H1 (cell line): Measurements from ENCODE around the gene TWIST2. TPM values are rescaled to one million over a fixed set of nuclear protein-coding genes. Genes with fewer than 3 reads are reported as not detected.

ENCODE experiments used
- CTCF ChIA-PET: fragments of 300-600 bp; sonication (Branson Sonifier 250); formaldehyde crosslinking; loops from one replicate; lab custom pipeline; 2021; ENCODE audit not compliant: partially characterized antibody; lab: Charles Lee
- POLR2A ChIA-PET: fragments of 300-600 bp; sonication (Branson Sonifier 250); formaldehyde crosslinking; loops from one replicate; lab custom pipeline; 2021; ENCODE audit warnings: inconsistent platforms; ENCODE audit not compliant: partially characterized antibody; lab: Charles Lee
- DNase-seq, 2 experiments: peaks; one replicate each; pipeline versions ENCODE4 v3.0.0 to v3.0.0-alpha.2; 2010 to 2022; ENCODE audit warnings: low spot score in 2 of 2, low read depth in 1 of 2, mixed read lengths in 1 of 2
- FAIRE-seq: peaks from 2 replicates; lab custom pipeline; 2011; peaks lifted over from hg19 to GRCh38; lab: Jason Lieb, UNC
- H2AFZ ChIP-seq: 2 replicates; pipeline ENCODE4 v1.8.1; 2012; ENCODE audit warnings: low read length, inconsistent platforms
- H2AK5ac ChIP-seq: 2 replicates; pipeline ENCODE4 v1.6.1; 2013; ENCODE audit warnings: low read depth, low read length
- H2BK120ac ChIP-seq: replicated peaks from 2 replicates; pipeline ENCODE3; 2013; ENCODE audit warnings: low read depth, low read length, inconsistent platforms
- H2BK12ac ChIP-seq: 2 replicates; pipeline ENCODE4 v1.6.1; 2013; ENCODE audit warnings: low read depth, low read length
- H2BK15ac ChIP-seq: 2 replicates; pipeline ENCODE4 v1.6.1; 2013; ENCODE audit warnings: low read length
- H2BK20ac ChIP-seq: 2 replicates; pipeline ENCODE4 v1.6.1; 2013; ENCODE audit warnings: low read length
- H2BK5ac ChIP-seq: 2 replicates; pipeline ENCODE4 v1.6.1; 2013; ENCODE audit warnings: low read depth, low read length
- H3K14ac ChIP-seq: 2 replicates; pipeline ENCODE4 v1.6.1; 2013; ENCODE audit warnings: inconsistent platforms; ENCODE audit not compliant: insufficient read length
- H3K18ac ChIP-seq: 2 replicates; pipeline ENCODE4 v1.6.1; 2013; ENCODE audit warnings: low read length; ENCODE audit errors: extremely low read depth
- H3K23ac ChIP-seq: 2 replicates; pipeline ENCODE4 v1.6.1; 2013; ENCODE audit warnings: inconsistent platforms; ENCODE audit not compliant: insufficient read length
- H3K23me2 ChIP-seq: 2 replicates; pipeline ENCODE4 v1.6.1; 2013; ENCODE audit warnings: low read depth, low read length
- H3K27ac ChIP-seq: 2 replicates; pipeline ENCODE4 v1.6.1; 2011; ENCODE audit warnings: low read depth, low read length, inconsistent platforms
- H3K27me3 ChIP-seq, 4 experiments: replicated peaks in 1 of 4; 1 replicate in 1 of 4; 2 replicates in 3 of 4; pipeline versions ENCODE4 v1.6.1 to v1.8.1; 2011 to 2013; ENCODE audit warnings: low read length in 3 of 4, mild to moderate bottlenecking in 3 of 4, inconsistent platforms in 2 of 4, mixed read lengths in 2 of 4, moderate library complexity in 1 of 4; ENCODE audit not compliant: control insufficient read depth in 3 of 4, insufficient read depth in 3 of 4; ENCODE audit errors: extremely low read depth in 1 of 4
- H3K36me3 ChIP-seq, 4 experiments: 2 replicates each; pipeline versions ENCODE4 v1.6.1 to v1.8.1; 2011 to 2013; ENCODE audit warnings: mild to moderate bottlenecking in 4 of 4, low read length in 3 of 4, moderate library complexity in 2 of 4, control low read depth in 1 of 4, inconsistent platforms in 1 of 4; ENCODE audit not compliant: insufficient read depth in 4 of 4, control insufficient read depth in 2 of 4
- H3K4ac ChIP-seq: replicated peaks from 2 replicates; pipeline ENCODE3; 2013; ENCODE audit warnings: low read length, low read depth, mixed read lengths, inconsistent platforms; ENCODE audit not compliant: insufficient read length
- H3K4me1 ChIP-seq, 4 experiments: replicated peaks in 1 of 4; 1 replicate in 1 of 4; 2 replicates in 3 of 4; pipeline versions ENCODE4 v1.6.1 to v1.8.1; 2011 to 2013; ENCODE audit warnings: low read length in 3 of 4, inconsistent platforms in 2 of 4, mixed read lengths in 1 of 4; ENCODE audit not compliant: insufficient read depth in 4 of 4, control insufficient read depth in 3 of 4
- H3K4me2 ChIP-seq, 2 experiments: 2 replicates each; pipeline versions ENCODE4 v1.6.1 to v1.8.1; 2011 to 2013; ENCODE audit warnings: low read depth in 2 of 2, low read length in 2 of 2, control low read depth in 1 of 2, inconsistent platforms in 1 of 2, mild to moderate bottlenecking in 1 of 2; ENCODE audit not compliant: insufficient read depth in 1 of 2
- H3K4me3 ChIP-seq, 4 experiments: fragments of 200-600, 300-600 bp in 1 of 4; sonication (generic), shearing (Covaris generic), sonication (Bioruptor Twin) in 1 of 4; 2 replicates each; pipeline versions ENCODE4 v1.5.1 to v1.8.1; 2011 to 2016; ENCODE audit warnings: low read length in 4 of 4, low read depth in 3 of 4, control low read depth in 2 of 4, inconsistent platforms in 2 of 4, mild to moderate bottlenecking in 2 of 4, mixed read lengths in 1 of 4, moderate library complexity in 1 of 4; ENCODE audit not compliant: insufficient read depth in 2 of 4; ENCODE audit errors: extremely low read depth in 1 of 4
- H3K56ac ChIP-seq: replicated peaks from 2 replicates; pipeline ENCODE3; 2013; ENCODE audit warnings: low read depth, mild to moderate bottlenecking, mixed read lengths, low read length, inconsistent platforms; ENCODE audit not compliant: insufficient read length
- H3K79me1 ChIP-seq: 2 replicates; pipeline ENCODE4 v1.6.1; 2013; ENCODE audit warnings: low read depth, low read length, control low read depth
- H3K79me2 ChIP-seq, 2 experiments: 2 replicates each; pipeline versions ENCODE4 v1.6.1 to v1.8.1; 2012 to 2013; ENCODE audit warnings: low read length in 2 of 2, mild to moderate bottlenecking in 2 of 2, inconsistent platforms in 1 of 2; ENCODE audit not compliant: insufficient read depth in 2 of 2, control insufficient read depth in 1 of 2
- H3K9ac ChIP-seq, 4 experiments: replicated peaks in 1 of 4; 1 replicate in 1 of 4; 2 replicates in 3 of 4; pipeline versions ENCODE4 v1.6.1 to v1.8.1; 2011 to 2013; ENCODE audit warnings: low read depth in 3 of 4, low read length in 3 of 4, control low read depth in 2 of 4, mild to moderate bottlenecking in 2 of 4, moderate library complexity in 2 of 4, inconsistent platforms in 1 of 4; ENCODE audit errors: extremely low read depth in 1 of 4
- H3K9me3 ChIP-seq, 2 experiments: 2 replicates each; pipeline versions ENCODE4 v1.6.1 to v1.8.1; 2012 to 2013; ENCODE audit warnings: mild to moderate bottlenecking in 2 of 2, moderate library complexity in 2 of 2, control low read depth in 1 of 2, inconsistent platforms in 1 of 2, low read depth in 1 of 2, low read length in 1 of 2, mixed read lengths in 1 of 2; ENCODE audit not compliant: insufficient read depth in 2 of 2
- H4K20me1 ChIP-seq, 2 experiments: replicated peaks in 1 of 2; 2 replicates each; pipeline versions ENCODE3 to v1.8.1; 2011 to 2013; ENCODE audit warnings: inconsistent platforms in 2 of 2, low read length in 2 of 2, mild to moderate bottlenecking in 1 of 2; ENCODE audit not compliant: insufficient read depth in 2 of 2, control insufficient read depth in 1 of 2
- H4K5ac ChIP-seq: 2 replicates; pipeline ENCODE4 v1.6.1; 2013; ENCODE audit warnings: low read length, low read depth, mixed read lengths, inconsistent platforms; ENCODE audit not compliant: insufficient read length
- H4K8ac ChIP-seq: 2 replicates; pipeline ENCODE4 v1.8.0; 2013; ENCODE audit warnings: mild to moderate bottlenecking, moderate library complexity, low read length, inconsistent platforms; ENCODE audit not compliant: insufficient read depth; ENCODE audit errors: extremely low read depth
- H4K91ac ChIP-seq: replicated peaks from 2 replicates; pipeline ENCODE3; 2013; ENCODE audit warnings: low read length, mixed read lengths, inconsistent platforms; ENCODE audit not compliant: insufficient read length
- BCL11A ChIP-seq, 2 experiments: IDR thresholded peaks; one replicate each; pipeline ENCODE4 v1.6.1; 2011; ENCODE audit warnings: low read depth in 2 of 2, low read length in 2 of 2, mild to moderate bottlenecking in 2 of 2
- CEBPB ChIP-seq: IDR thresholded peaks from 2 replicates; pipeline ENCODE4 v1.6.1; 2012; ENCODE audit warnings: low read depth, low read length
- CHD1 ChIP-seq: IDR thresholded peaks from 2 replicates; pipeline ENCODE4 v1.6.1; 2012; ENCODE audit warnings: low read depth, low read length, improper control_type of control experiment
- CTBP2 ChIP-seq: IDR thresholded peaks from 2 replicates; pipeline ENCODE4 v1.7.0; 2011; ENCODE audit warnings: borderline replicate concordance, mild to moderate bottlenecking, moderate library complexity, mixed read lengths, low read length; ENCODE audit not compliant: insufficient read depth, insufficient read length
- EP300 ChIP-seq, 2 experiments: IDR thresholded peaks; 1 replicate in 1 of 2; 2 replicates in 1 of 2; pipeline ENCODE4 v1.6.1; 2011 to 2012; ENCODE audit warnings: low read depth in 2 of 2, low read length in 2 of 2, mild to moderate bottlenecking in 2 of 2, borderline replicate concordance in 1 of 2, inconsistent platforms in 1 of 2, moderate library complexity in 1 of 2
- GTF2F1 ChIP-seq: IDR thresholded peaks from 2 replicates; pipeline ENCODE4 v1.6.1; 2012; ENCODE audit warnings: low read depth, low read length, improper control_type of control experiment, borderline replicate concordance
- RNF2 ChIP-seq: fragments of 200-900, 300-1000 bp; sonication (generic); IDR thresholded peaks from 2 replicates; pipeline ENCODE4 v1.7.1; 2016; ENCODE audit warnings: borderline replicate concordance, low read depth, mild to moderate bottlenecking, antibody characterized with exemption, low read length; ENCODE audit not compliant: poor library complexity, severe bottlenecking; ENCODE audit errors: missing control alignments
- SIN3A ChIP-seq, 2 experiments: IDR thresholded peaks in 1 of 2; conservative IDR thresholded peaks in 1 of 2; 2 replicates each; pipeline ENCODE4 v1.6.1; 2011 to 2012; ENCODE audit warnings: low read length in 2 of 2, improper control_type of control experiment in 1 of 2, low read depth in 1 of 2, mild to moderate bottlenecking in 1 of 2
- SP2 ChIP-seq: IDR thresholded peaks from 2 replicates; pipeline ENCODE4 v1.6.1; 2012; ENCODE audit warnings: mild to moderate bottlenecking, low read length, inconsistent platforms
- SUZ12 ChIP-seq: fragments of 200-600 bp; sonication (generic); IDR thresholded peaks from 2 replicates; pipeline ENCODE4 v1.6.1; 2012; ENCODE audit warnings: mild to moderate bottlenecking, inconsistent platforms, low read length, moderate library complexity, mixed read lengths
- WGBS, 2 experiments: shearing (Covaris generic) in 1 of 2; methylation state at CpG; one replicate each; pipeline versions ENCODE4 v1.1.6 to v1.1.7; 2013 to 2015; ENCODE audit warnings: low lambda C conversion rate in 2 of 2, mixed read lengths in 2 of 2, inconsistent platforms in 1 of 2, low coverage in 1 of 2, missing lambda C conversion rate in 1 of 2; ENCODE audit not compliant: insufficient replicate concordance in 2 of 2, insufficient coverage in 1 of 2, insufficient read length in 1 of 2; ENCODE audit errors: extremely low coverage in 1 of 2, missing lambda C conversion rate in 1 of 2; 5-methylcytosine and 5-hydroxymethylcytosine counted together
- polyA plus RNA-seq, 7 experiments: library from polyadenylated mRNA; depleted of rRNA in 3 of 7; stranded (reverse) in 5 of 7; unstranded in 2 of 7; fragments of >200 nt in 5 of 7; fragments of 200-250 nt in 2 of 7; gene quantifications; 1 replicate in 5 of 7; 2 replicates in 1 of 7; 4 replicates in 1 of 7; pipeline versions ENCODE4 v1.2.1 to v1.2.3, GENCODE V29; 2011 to 2013; ENCODE audit warnings: missing spikeins in 2 of 7, mixed read lengths in 2 of 7
- total RNA-seq: library from RNA; stranded (reverse); fragmentation: NEBNext Ultra II Directional; extraction: Animal tissue kit (Norgen Biotek cat#: 25700); gene quantifications from 2 replicates; pipeline ENCODE4 v1.2.1, GENCODE V29; 2021
- TF ChIP-seq, protein P1 (sequence below): IDR thresholded peaks from 2 replicates; pipeline ENCODE4 v1.6.1; 2012; ENCODE audit warnings: low read length, inconsistent platforms

TWIST2 gene
- total and polyA plus RNA-seq, 2 of the 8 experiments (the other 6 are each of a cell fraction or from before 2014, with no cell fraction given), result 2.6 to 4.3 TPM

DNA sequence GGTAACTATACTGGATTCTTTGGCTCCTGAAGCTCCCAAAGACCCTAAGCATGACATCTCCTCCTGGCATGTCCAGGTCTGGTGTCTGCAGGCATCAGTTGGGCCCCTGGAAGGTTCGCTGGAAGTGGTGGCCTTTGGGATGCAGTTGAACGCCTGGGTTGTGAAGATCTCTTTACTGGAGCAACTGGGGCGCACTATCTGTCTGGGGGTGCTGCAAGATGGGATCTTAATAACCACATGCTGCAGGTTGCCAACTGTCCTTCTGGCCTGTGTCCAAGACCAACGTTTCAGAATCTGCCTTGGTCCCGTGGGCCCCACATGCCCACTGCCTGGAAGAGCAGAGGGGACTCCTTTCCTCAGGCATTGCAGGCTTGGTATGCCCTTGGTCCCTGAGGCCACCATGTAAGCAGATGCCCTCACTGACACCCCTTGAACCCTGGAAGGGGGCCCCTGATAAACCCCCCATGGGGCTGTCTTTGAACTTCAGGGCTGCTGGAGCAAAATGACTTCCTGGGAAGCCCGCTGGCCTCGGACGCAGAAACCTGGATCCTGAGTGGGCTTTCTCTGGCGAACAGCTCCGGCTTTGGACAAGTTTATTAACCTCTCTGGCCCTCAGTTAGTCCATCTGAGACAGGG is 101.9 kb downstream of the TWIST2 start:
- H4K20me1 ChIP-seq, result no peaks in the 10 kb centered on the region
- FAIRE-seq, result no peak
- POLR2A ChIA-PET, result no interaction called here
- TF ChIP-seq GTF2F1 (no peak), EP300 (IDR thresholded peaks at IDR 0.05; ENCODE audit: borderline replicate concordance in 1 of 2, low read depth in 2 of 2, low read length in 2 of 2) (no peak), CEBPB (no peak), CTBP2 (no peak), RNF2 (no peak), CHD1 (no peak), BCL11A (IDR thresholded peaks at IDR 0.05; ENCODE audit: low read depth in 2 of 2, low read length in 2 of 2) (no peak), SIN3A (conservative IDR thresholded peaks at IDR 0.05 in 1 of 2, IDR thresholded peaks at IDR 0.05 in 1 of 2; ENCODE audit: low read depth in 1 of 2, low read length in 2 of 2) (no peak), SUZ12 (no peak), SP2 (no peak)
- TF ChIP-seq, protein P1, sequence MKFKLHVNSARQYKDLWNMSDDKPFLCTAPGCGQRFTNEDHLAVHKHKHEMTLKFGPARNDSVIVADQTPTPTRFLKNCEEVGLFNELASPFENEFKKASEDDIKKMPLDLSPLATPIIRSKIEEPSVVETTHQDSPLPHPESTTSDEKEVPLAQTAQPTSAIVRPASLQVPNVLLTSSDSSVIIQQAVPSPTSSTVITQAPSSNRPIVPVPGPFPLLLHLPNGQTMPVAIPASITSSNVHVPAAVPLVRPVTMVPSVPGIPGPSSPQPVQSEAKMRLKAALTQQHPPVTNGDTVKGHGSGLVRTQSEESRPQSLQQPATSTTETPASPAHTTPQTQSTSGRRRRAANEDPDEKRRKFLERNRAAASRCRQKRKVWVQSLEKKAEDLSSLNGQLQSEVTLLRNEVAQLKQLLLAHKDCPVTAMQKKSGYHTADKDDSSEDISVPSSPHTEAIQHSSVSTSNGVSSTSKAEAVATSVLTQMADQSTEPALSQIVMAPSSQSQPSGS, result no peak

More for the DNA sequence above, 101.9 kb downstream of the TWIST2 start:
- Histone ChIP-seq H4K91ac (no peak overlapping the region), H2BK5ac (no peak overlapping the region), H3K27me3 (no peaks in the 10 kb centered on the region; a peak in 1 of 7 replicates), H2BK20ac (no peak overlapping the region), H3K9ac (no peak overlapping the region), H2AFZ (no peak overlapping the region), H4K8ac (no peak overlapping the region), H2BK15ac (no peak overlapping the region), H3K4me3 (no peak overlapping the region), H3K4me1 (no peaks in the 10 kb centered on the region), H3K27ac (no peak overlapping the region), H3K14ac (no peak overlapping the region), H3K23ac (no peak overlapping the region), H3K9me3 (no peaks in the 10 kb centered on the region), H3K4ac (no peak overlapping the region), H3K56ac (no peak overlapping the region), H3K4me2 (no peak overlapping the region), H2BK120ac (no peak overlapping the region), H2BK12ac (no peak overlapping the region), H3K79me2 (no peaks in the 10 kb centered on the region), H3K79me1 (no peaks in the 10 kb centered on the region), H2AK5ac (no peak overlapping the region), H3K18ac (no peak overlapping the region), H4K5ac (no peak overlapping the region), H3K23me2 (no peaks in the 10 kb centered on the region), H3K36me3 (no peaks in the 10 kb centered on the region)
- CTCF ChIA-PET, result no interaction called here
- peak in 1 of 2 experiments; percentile 20 for DNase-seq
- 92% methylated on average over 10 of the region's 10 CpGs; no CpG with 5 or more reads in 1 of the 2 experiments for WGBS, 2 experiments
